NCI-H446 treated with DMSO at 0.1 percent for 48 hours (cell line): ENCODE measurements around the gene GMDS.

Experiments
- DNase-seq: peaks from one replicate; lab custom pipeline; 2025; lab: John Stamatoyannopoulos, UW

GMDS gene

GRCh38 chr6:1586861-1587450 is 658.4 kb downstream of the GMDS start:
- DNase-seq, result no peak

GRCh38 chr6:1586256-1586655 is 659.1 kb downstream of the GMDS start:
- no peak for DNase-seq

GRCh38 chr6:1585669-1586049 is 659.7 kb downstream of the GMDS start:
- DNase-seq, result no peak

- DNase-seq, result no peak
These were observed 660.3 kb downstream of the GMDS start for GRCh38 chr6:1584996-1585668.

GRCh38 chr6:1584146-1584545 is 661.3 kb downstream of the GMDS start:
- no peak for DNase-seq

GRCh38 chr6:1581120-1581991 is 664.0 kb downstream of the GMDS start:
- no peak for DNase-seq

GRCh38 chr6:1580585-1580984 is 664.8 kb downstream of the GMDS start:
- DNase-seq, result no peak

GRCh38 chr6:1580109-1580508 is 665.3 kb downstream of the GMDS start:
- no peak for DNase-seq

GRCh38 chr6:1579096-1579495 is 666.3 kb downstream of the GMDS start:
- DNase-seq, result no peak

- DNase-seq, result no peak
These were observed 667.3 kb downstream of the GMDS start for GRCh38 chr6:1577896-1578745.

- DNase-seq, result no peak
These were observed 668.2 kb downstream of the GMDS start for GRCh38 chr6:1577146-1577680.

- DNase-seq, result no peak
These were observed 668.7 kb downstream of the GMDS start for GRCh38 chr6:1576711-1577110.

GRCh38 chr6:1576166-1576565 is 669.2 kb downstream of the GMDS start:
- no peak for DNase-seq

GRCh38 chr6:1575210-1576041 is 670.0 kb downstream of the GMDS start:
- no peak for DNase-seq

- no peak for DNase-seq
These were observed 670.6 kb downstream of the GMDS start for GRCh38 chr6:1574890-1575209.

- no peak for DNase-seq
These were observed 671.2 kb downstream of the GMDS start for GRCh38 chr6:1574083-1574761.
